GM12864 (cell line): ENCODE results near the gene THEM4.

Experiments used
- DNase-seq: peaks from one replicate; pipeline ENCODE4 v3.0.0-alpha.2; 2011; ENCODE audit warnings: low read depth
- H3K4me3 ChIP-seq: 2 replicates; pipeline ENCODE4 v1.5.1; 2011; ENCODE audit warnings: mild to moderate bottlenecking, low read depth, low read length, control low read depth
- CTCF ChIP-seq: IDR thresholded peaks from 2 replicates; pipeline ENCODE4 v1.5.1; 2011; ENCODE audit warnings: low read depth, mild to moderate bottlenecking, moderate library complexity, low read length, control low read depth, inconsistent platforms; ENCODE audit errors: missing control alignments

THEM4 gene

GRCh38 chr1:151934048-151934493 is 24.8 kb upstream of the THEM4 start:
- no peak for DNase-seq
- TF ChIP-seq CTCF, result peak; percentile 90
- H3K4me3 ChIP-seq, result no peak overlapping the region

GRCh38 chr1:151924691-151925587 is 15.6 kb upstream of the THEM4 start:
- H3K4me3 ChIP-seq, result no peak overlapping the region
- DNase-seq, result peak; percentile 47
- TF ChIP-seq CTCF, result no peak

GRCh38 chr1:151923422-151923821 is 14.1 kb upstream of the THEM4 start:
- no peak overlapping the region for H3K4me3 ChIP-seq
- no peak for DNase-seq
- TF ChIP-seq CTCF, result no peak

GRCh38 chr1:151920149-151920548 is 10.8 kb upstream of the THEM4 start:
- TF ChIP-seq CTCF, result no peak
- no peak overlapping the region for H3K4me3 ChIP-seq
- DNase-seq, result peak; percentile 74

GRCh38 chr1:151918819-151919610 is 9.7 kb upstream of the THEM4 start:
- no peak for DNase-seq
- no peak for TF ChIP-seq CTCF
- H3K4me3 ChIP-seq, result no peak overlapping the region

GRCh38 chr1:151918156-151918555 is 8.8 kb upstream of the THEM4 start:
- no peak for TF ChIP-seq CTCF
- no peak for DNase-seq
- no peak overlapping the region for H3K4me3 ChIP-seq
